ENCODE measurements around the gene SCAF1.
A peak's percentile ranks its signal among the peaks of the same experiment; 100 is the strongest.

Gene SCAF1

GRCh38 chr19:49690079-49690655, 48.2 kb downstream of the SCAF1 start:
- DNase-seq (ENCODE audit: low spot score) = no peak
- TF ChIP-seq CTCF (IDR thresholded peaks at IDR 0.05; ENCODE audit: borderline replicate concordance, control extremely low read depth, extremely low read depth, insufficient read depth, missing control alignments) = no peak
- in situ Hi-C loops (cut with MboI; ENCODE audit: low sequenced_read_pairs, unreplicated experiment) = no loop called here

- no peak for TF ChIP-seq CTCF (IDR thresholded peaks at IDR 0.05; ENCODE audit: borderline replicate concordance, control extremely low read depth, extremely low read depth, insufficient read depth, missing control alignments)
- peak; percentile 73 for DNase-seq (ENCODE audit: low spot score)
- in situ Hi-C loops (cut with MboI; ENCODE audit: low sequenced_read_pairs, unreplicated experiment) = no loop called here
Measured at GRCh38 chr19:49690656-49691242, 48.7 kb downstream of the SCAF1 start, which contains the start of gene CPT1C. TSS of gene CPT1C (plus strand) at chr19:49691116. CDS start at chr19:49692253, 1,137 bp downstream.

- in situ Hi-C loops (cut with MboI; ENCODE audit: low sequenced_read_pairs, unreplicated experiment) = no loop called here
- DNase-seq (ENCODE audit: low spot score) = no peak
- TF ChIP-seq CTCF (IDR thresholded peaks at IDR 0.05; ENCODE audit: borderline replicate concordance, control extremely low read depth, extremely low read depth, insufficient read depth, missing control alignments) = no peak
Measured at GRCh38 chr19:49691243-49692146, 49.5 kb downstream of the SCAF1 start.

- TF ChIP-seq CTCF (IDR thresholded peaks at IDR 0.05; ENCODE audit: borderline replicate concordance, control extremely low read depth, extremely low read depth, insufficient read depth, missing control alignments) = no peak
- in situ Hi-C loops (cut with MboI; ENCODE audit: low sequenced_read_pairs, unreplicated experiment) = no loop called here
- no peak for DNase-seq (ENCODE audit: low spot score)
Measured at GRCh38 chr19:49692147-49692506, 50.1 kb downstream of the SCAF1 start.

- in situ Hi-C loops (cut with MboI; ENCODE audit: low sequenced_read_pairs, unreplicated experiment) = no loop called here
- DNase-seq (ENCODE audit: low spot score) = no peak
- TF ChIP-seq CTCF (IDR thresholded peaks at IDR 0.05; ENCODE audit: borderline replicate concordance, control extremely low read depth, extremely low read depth, insufficient read depth, missing control alignments) = no peak
Measured at GRCh38 chr19:49696115-49696514, 54.1 kb downstream of the SCAF1 start.

DNA sequence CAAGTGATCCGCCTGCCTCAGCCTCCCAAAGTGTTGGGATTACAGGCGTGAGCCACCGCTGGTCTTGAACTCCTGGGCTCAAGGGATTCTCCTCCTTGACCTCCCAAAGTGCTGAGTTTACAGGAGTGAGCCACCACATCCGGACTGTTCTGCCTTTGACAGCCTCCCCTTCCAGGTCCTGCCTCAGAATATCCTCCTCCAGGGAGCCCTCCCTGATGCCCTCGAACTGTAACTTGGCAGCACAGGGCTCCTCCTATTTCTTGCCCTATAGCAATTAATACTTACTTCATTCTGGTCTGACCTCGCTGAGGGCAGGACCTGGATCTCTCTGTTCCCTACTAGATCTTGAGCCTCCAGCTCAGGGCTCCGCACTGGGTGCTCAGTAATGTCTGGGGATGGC, 54.9 kb downstream of the SCAF1 start:
- in situ Hi-C loops (cut with MboI; ENCODE audit: low sequenced_read_pairs, unreplicated experiment) = no loop called here
- TF ChIP-seq CTCF (IDR thresholded peaks at IDR 0.05; ENCODE audit: borderline replicate concordance, control extremely low read depth, extremely low read depth, insufficient read depth, missing control alignments) = no peak
- DNase-seq (ENCODE audit: low spot score) = no peak

All from GM13976 (cell line).